Keratinocyte (primary cell): ENCODE measurements around the gene SHC3. TPM values are rescaled to one million over a fixed set of nuclear protein-coding genes. Genes with fewer than 3 reads are reported as not detected.

ENCODE experiments used
- DNase-seq: peaks from one replicate; pipeline ENCODE4 v3.0.0-alpha.2; 2011; ENCODE audit warnings: low read depth, missing footprints, low spot score
- FAIRE-seq: peaks from 2 replicates; lab custom pipeline; 2011; peaks lifted over from hg19 to GRCh38; lab: Jason Lieb, UNC
- H2AFZ ChIP-seq: 2 replicates; pipeline ENCODE4 v1.6.0; 2012; ENCODE audit warnings: low read length, control low read depth, inconsistent platforms; ENCODE audit not compliant: control insufficient read depth
- H3K27ac ChIP-seq: 2 replicates; pipeline ENCODE4 v1.5.1; 2011; ENCODE audit warnings: low read length; ENCODE audit not compliant: control insufficient read depth, insufficient read depth
- H3K27me3 ChIP-seq: 3 replicates; pipeline ENCODE4 v1.6.0; 2011; ENCODE audit warnings: low read length; ENCODE audit not compliant: control insufficient read depth, insufficient read depth; ENCODE audit errors: extremely low read depth
- H3K36me3 ChIP-seq, 2 experiments: 2 replicates in 1 of 2; 3 replicates in 1 of 2; pipeline ENCODE4 v1.5.1; 2011; ENCODE audit warnings: low read length in 2 of 2, mild to moderate bottlenecking in 1 of 2; ENCODE audit not compliant: control insufficient read depth in 2 of 2, insufficient read depth in 2 of 2; ENCODE audit errors: extremely low read depth in 1 of 2
- H3K4me1 ChIP-seq: 3 replicates; pipeline ENCODE4 v1.5.1; 2011; ENCODE audit warnings: low read length; ENCODE audit not compliant: control insufficient read depth, insufficient read depth; ENCODE audit errors: extremely low read depth
- H3K4me2 ChIP-seq: 3 replicates; pipeline ENCODE4 v1.6.0; 2011; ENCODE audit warnings: low read depth, low read length; ENCODE audit not compliant: control insufficient read depth, insufficient read depth; ENCODE audit errors: extremely low read depth
- H3K4me3 ChIP-seq, 3 experiments: fragments of 200-600 bp in 1 of 3; sonication (generic) in 1 of 3; 2 replicates in 2 of 3; 3 replicates in 1 of 3; pipeline ENCODE4 v1.5.1; 2011 to 2016; ENCODE audit warnings: low read length in 3 of 3, mild to moderate bottlenecking in 3 of 3, control low read depth in 2 of 3, inconsistent platforms in 1 of 3, low read depth in 1 of 3, mixed read lengths in 1 of 3, mixed run types in 1 of 3, moderate library complexity in 1 of 3; ENCODE audit not compliant: control insufficient read depth in 2 of 3, insufficient read depth in 2 of 3; ENCODE audit errors: extremely low read depth in 1 of 3
- H3K79me2 ChIP-seq: 2 replicates; pipeline ENCODE4 v1.6.0; 2012; ENCODE audit warnings: low read length; ENCODE audit not compliant: control insufficient read depth, insufficient read depth
- H3K9ac ChIP-seq: 3 replicates; pipeline ENCODE4 v1.6.0; 2011; ENCODE audit warnings: low read length; ENCODE audit not compliant: control insufficient read depth, insufficient read depth; ENCODE audit errors: extremely low read depth
- H3K9me1 ChIP-seq: 3 replicates; pipeline ENCODE4 v1.6.0; 2011; ENCODE audit warnings: low read length; ENCODE audit not compliant: control insufficient read depth, insufficient read depth; ENCODE audit errors: extremely low read depth
- H3K9me3 ChIP-seq: 2 replicates; pipeline ENCODE4 v1.5.1; 2012; ENCODE audit warnings: low read depth, low read length; ENCODE audit not compliant: control insufficient read depth
- H4K20me1 ChIP-seq: 3 replicates; pipeline ENCODE4 v1.6.0; 2011; ENCODE audit warnings: low read length; ENCODE audit not compliant: control insufficient read depth, insufficient read depth; ENCODE audit errors: extremely low read depth
- CTCF ChIP-seq, 3 experiments: IDR thresholded peaks in 1 of 3; conservative IDR thresholded peaks in 1 of 3; optimal IDR thresholded peaks in 1 of 3; 2 replicates in 2 of 3; 3 replicates in 1 of 3; pipeline versions ENCODE3 to v1.5.1; 2011; ENCODE audit warnings: low read length in 3 of 3, mild to moderate bottlenecking in 3 of 3, moderate library complexity in 2 of 3, control low read depth in 1 of 3, inconsistent platforms in 1 of 3; ENCODE audit not compliant: insufficient read depth in 2 of 3; ENCODE audit errors: extremely low read depth in 1 of 3
- EZH2 ChIP-seq: IDR thresholded peaks from one replicate; pipeline ENCODE4 v1.6.1; 2012; ENCODE audit warnings: inconsistent platforms, mild to moderate bottlenecking, low read length, moderate library complexity
- dilution Hi-C: fragments of 300-500 bp; cut with MboI; formaldehyde crosslinking; loops from one replicate; pipeline ENCODE4 v1.7.0; 2020; ENCODE audit warnings: low sequenced_read_pairs; ENCODE audit not compliant: extremely low pct_ligation_motif_present
- polyA plus RNA-seq, 5 experiments: library from polyadenylated mRNA; depleted of rRNA in 3 of 5; stranded (reverse) in 3 of 5; stranded (forward) in 1 of 5; unstranded in 1 of 5; fragments of >200 nt; gene quantifications; 1 replicate in 1 of 5; 2 replicates in 3 of 5; 3 replicates in 1 of 5; pipeline versions ENCODE4 v1.2.1 to v1.2.3, GENCODE V29; 2011 to 2012; ENCODE audit warnings: missing spikeins in 2 of 5, low read depth in 1 of 5, low replicate concordance in 1 of 5

Gene SHC3
- polyA plus RNA-seq, 1 donor (not counting 4 experiments of a cell fraction or from before 2014, with no cell fraction given), result 0.03 TPM

DNA sequence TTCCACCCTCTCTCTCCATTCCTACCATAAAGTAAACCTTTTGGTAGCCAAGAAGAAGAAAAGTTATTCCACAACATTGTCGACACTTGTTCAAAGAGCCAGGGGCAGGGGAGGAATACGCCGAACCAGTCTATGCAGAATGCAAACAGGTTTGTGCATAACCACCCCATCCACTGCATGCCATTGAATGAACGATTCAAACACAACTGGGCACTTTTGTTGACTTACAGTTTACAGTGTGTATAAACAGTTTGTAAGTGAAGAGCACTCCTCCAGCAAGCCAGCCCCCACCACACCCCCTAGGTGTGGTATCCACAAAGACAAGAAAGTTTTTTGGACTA is 194.1 kb downstream of the SHC3 start:
- H3K9me3 ChIP-seq, result no peaks in the 10 kb centered on the region
- H3K27ac ChIP-seq, result no peak overlapping the region
- no peak overlapping the region for H2AFZ ChIP-seq
- peak; percentile 13 for FAIRE-seq
- TF ChIP-seq EZH2 (no peak), CTCF (optimal IDR thresholded peaks at IDR 0.05 in 1 of 3, IDR thresholded peaks at IDR 0.05 in 1 of 3, conservative IDR thresholded peaks at IDR 0.05 in 1 of 3; ENCODE audit: extremely low read depth in 1 of 3, insufficient read depth in 2 of 3, low read length in 3 of 3) (no peak)
- H3K4me2 ChIP-seq, result peak overlapping the region; percentile 39
- H3K79me2 ChIP-seq, result no peaks in the 10 kb centered on the region
- DNase-seq, result no peak
- H3K4me1 ChIP-seq, result peaks cover 10% of the 10 kb centered on the region
- no peak overlapping the region for H3K9ac ChIP-seq
- H3K27me3 ChIP-seq, result no peaks in the 10 kb centered on the region
- H4K20me1 ChIP-seq, result no peaks in the 10 kb centered on the region
- H3K36me3 ChIP-seq, result no peaks in the 10 kb centered on the region
- H3K9me1 ChIP-seq, result no peaks in the 10 kb centered on the region
- no peak overlapping the region for H3K4me3 ChIP-seq
- dilution Hi-C loops, result no loop called here

GRCh38 chr9:88983865-88984542 is 194.6 kb downstream of the SHC3 start:
- H3K27me3 ChIP-seq, result no peaks in the 10 kb centered on the region
- H3K9me1 ChIP-seq, result no peaks in the 10 kb centered on the region
- peak overlapping the region; percentile 39 for H3K4me2 ChIP-seq
- no peaks in the 10 kb centered on the region for H3K79me2 ChIP-seq
- no peaks in the 10 kb centered on the region for H4K20me1 ChIP-seq
- no peaks in the 10 kb centered on the region for H3K36me3 ChIP-seq
- TF ChIP-seq CTCF (optimal IDR thresholded peaks at IDR 0.05 in 1 of 3, IDR thresholded peaks at IDR 0.05 in 1 of 3, conservative IDR thresholded peaks at IDR 0.05 in 1 of 3; ENCODE audit: extremely low read depth in 1 of 3, insufficient read depth in 2 of 3, low read length in 3 of 3), result no peak
- TF ChIP-seq EZH2, result no peak
- dilution Hi-C loops, result no loop called here
- no peak for DNase-seq
- no peak overlapping the region for H3K4me3 ChIP-seq
- no peak overlapping the region for H3K27ac ChIP-seq
- peaks cover 10% of the 10 kb centered on the region for H3K4me1 ChIP-seq
- no peak overlapping the region for H3K9ac ChIP-seq
- no peak for FAIRE-seq
- H3K9me3 ChIP-seq, result no peaks in the 10 kb centered on the region
- H2AFZ ChIP-seq, result no peak overlapping the region
